AG04450 (cell line): ENCODE data around the gene ANAPC13. TPM values are rescaled to one million over a fixed set of nuclear protein-coding genes. Genes with fewer than 3 reads are reported as not detected.

ENCODE experiments used
- CTCF ChIA-PET: fragments of 300-600, 350-600 bp; formaldehyde crosslinking; extraction: SDS; loops from one replicate; lab custom pipeline; 2022; ENCODE audit warnings: antibody characterized with exemption, inconsistent platforms; lab: Charles Lee
- POLR2A ChIA-PET: fragments of 350-600 bp; formaldehyde crosslinking; extraction: SDS; loops from one replicate; lab custom pipeline; 2021; ENCODE audit warnings: antibody characterized with exemption, inconsistent platforms; lab: Yijun Ruan, JAX
- DNase-seq: peaks from one replicate; pipeline ENCODE4 v3.0.0-alpha.2; 2011; ENCODE audit warnings: low read depth, low spot score
- H3K27ac ChIP-seq: one replicate; pipeline ENCODE4 v1.5.1; 2012; ENCODE audit warnings: low read depth, low read length, control low read depth
- H3K27me3 ChIP-seq: one replicate; pipeline ENCODE4 v1.6.0; 2012; ENCODE audit warnings: low read length; ENCODE audit not compliant: control insufficient read depth, insufficient read depth
- H3K4me3 ChIP-seq: 2 replicates; pipeline ENCODE4 v1.5.1; 2011; ENCODE audit warnings: mild to moderate bottlenecking, low read depth, low read length, control low read depth
- H3K9me3 ChIP-seq: 2 replicates; pipeline ENCODE4 v1.5.1; 2012; ENCODE audit warnings: low read length; ENCODE audit not compliant: control insufficient read depth, insufficient read depth
- polyA plus RNA-seq: library from polyadenylated mRNA; depleted of rRNA; stranded (reverse); fragments of >200 nt; gene quantifications from 2 replicates; pipeline ENCODE4 v1.2.3, GENCODE V29; 2011
- TF ChIP-seq, protein P1 (sequence below): IDR thresholded peaks from 2 replicates; pipeline ENCODE4 v1.5.1; 2011; ENCODE audit warnings: low read depth, low read length, control low read depth, inconsistent platforms

The ANAPC13 gene
- polyA plus RNA-seq, 1 experiment, result 176 TPM

DNA sequence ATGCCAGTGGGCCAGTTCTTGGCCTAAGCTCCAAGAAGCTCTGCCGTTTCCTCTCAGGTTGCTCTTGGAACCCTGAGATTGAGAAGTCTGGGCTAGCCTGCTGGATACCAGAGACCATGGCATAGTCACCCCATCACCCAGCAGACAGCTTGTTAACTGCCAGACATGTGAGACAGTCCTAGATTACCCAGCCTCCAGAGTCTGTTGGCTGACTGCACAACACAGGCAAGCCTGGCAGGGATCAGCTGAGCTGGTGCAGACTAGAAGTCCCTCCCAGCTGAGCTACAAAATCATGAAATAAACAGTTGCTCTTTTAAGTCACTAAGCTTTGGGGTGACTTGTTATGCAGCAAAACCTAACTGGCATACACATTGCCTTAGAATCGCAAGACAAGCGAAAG is 5.2 kb downstream of the ANAPC13 start:
- POLR2A ChIA-PET, result interaction anchor here (0.6 to 1.1 kb wide), 4 partner anchors 54 to 167 kb away, joined by 3 to 4 read pairs (median 3); no protein-coding TSS in a partner anchor
- no peak for DNase-seq
- Histone ChIP-seq H3K9me3 (no peaks in the 10 kb centered on the region), H3K27me3 (no peaks in the 10 kb centered on the region), H3K27ac (no peak overlapping the region), H3K4me3 (no peak overlapping the region)
- TF ChIP-seq, protein P1, sequence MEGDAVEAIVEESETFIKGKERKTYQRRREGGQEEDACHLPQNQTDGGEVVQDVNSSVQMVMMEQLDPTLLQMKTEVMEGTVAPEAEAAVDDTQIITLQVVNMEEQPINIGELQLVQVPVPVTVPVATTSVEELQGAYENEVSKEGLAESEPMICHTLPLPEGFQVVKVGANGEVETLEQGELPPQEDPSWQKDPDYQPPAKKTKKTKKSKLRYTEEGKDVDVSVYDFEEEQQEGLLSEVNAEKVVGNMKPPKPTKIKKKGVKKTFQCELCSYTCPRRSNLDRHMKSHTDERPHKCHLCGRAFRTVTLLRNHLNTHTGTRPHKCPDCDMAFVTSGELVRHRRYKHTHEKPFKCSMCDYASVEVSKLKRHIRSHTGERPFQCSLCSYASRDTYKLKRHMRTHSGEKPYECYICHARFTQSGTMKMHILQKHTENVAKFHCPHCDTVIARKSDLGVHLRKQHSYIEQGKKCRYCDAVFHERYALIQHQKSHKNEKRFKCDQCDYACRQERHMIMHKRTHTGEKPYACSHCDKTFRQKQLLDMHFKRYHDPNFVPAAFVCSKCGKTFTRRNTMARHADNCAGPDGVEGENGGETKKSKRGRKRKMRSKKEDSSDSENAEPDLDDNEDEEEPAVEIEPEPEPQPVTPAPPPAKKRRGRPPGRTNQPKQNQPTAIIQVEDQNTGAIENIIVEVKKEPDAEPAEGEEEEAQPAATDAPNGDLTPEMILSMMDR, result no peak
- CTCF ChIA-PET, result interaction anchor here (0.7 to 12.8 kb wide), 12 partner anchors 13 to 551 kb away, joined by 3 to 306 read pairs (median 4); no protein-coding TSS in a partner anchor

DNA sequence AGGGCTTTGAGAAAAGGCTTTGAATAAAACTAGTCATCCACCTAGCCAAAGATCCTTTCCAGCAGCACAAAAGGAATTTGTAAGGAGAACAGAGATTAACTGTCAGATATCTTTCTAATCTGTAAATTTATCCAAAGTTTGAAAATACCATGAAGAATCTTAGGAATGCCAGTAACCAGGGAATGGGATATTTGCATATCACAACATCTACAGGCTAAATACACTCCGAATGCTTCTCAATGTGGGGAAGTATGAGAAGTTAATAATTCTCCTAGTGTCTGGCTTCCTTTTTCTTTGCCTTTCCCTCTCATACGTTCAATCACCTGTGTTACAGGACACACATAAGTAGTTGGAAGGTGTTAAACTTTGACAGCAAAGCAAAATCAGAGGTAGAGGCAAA is 7.8 kb downstream of the ANAPC13 start:
- DNase-seq, result no peak
- TF ChIP-seq, protein P1, result no peak
- H3K27ac ChIP-seq, result no peak overlapping the region
- H3K4me3 ChIP-seq, result no peak overlapping the region
- H3K27me3 ChIP-seq, result no peaks in the 10 kb centered on the region
- H3K9me3 ChIP-seq, result no peaks in the 10 kb centered on the region
- ChIA-PET POLR2A (interaction anchor here (1.7 to 2.4 kb wide), 3 partner anchors 104 to 124 kb away, joined by 7 to 16 read pairs (median 9); partner anchors contain the start of gene AMOTL2), CTCF (interaction anchor here (0.6 to 12.8 kb wide), 12 partner anchors 11 to 265 kb away, joined by 3 to 306 read pairs (median 6); partner anchors contain the start of gene AMOTL2)

DNA sequence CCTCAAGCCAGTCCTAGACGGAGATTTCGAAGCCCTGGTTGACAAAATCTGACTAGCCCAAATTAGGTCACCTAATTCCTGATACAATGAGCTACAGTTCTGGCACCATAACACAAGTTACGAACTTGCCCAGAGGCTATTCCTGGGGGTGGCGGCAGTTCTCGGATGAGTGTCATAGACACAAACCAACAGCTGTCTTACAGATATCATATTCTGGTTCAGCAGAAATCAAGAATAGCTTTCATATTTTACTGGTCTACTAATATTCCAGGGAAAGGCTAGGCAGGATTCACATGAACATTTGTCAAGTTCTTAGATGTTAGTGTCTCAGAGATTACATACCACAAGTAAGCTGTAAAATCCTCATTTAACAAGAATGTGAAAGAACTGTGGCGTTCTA is 8.8 kb downstream of the ANAPC13 start:
- CTCF ChIA-PET, result interaction anchor here (0.6 to 12.8 kb wide), 14 partner anchors 9 to 279 kb away, joined by 3 to 306 read pairs (median 6); partner anchors contain the start of genes AMOTL2, ANAPC13 and CEP63

DNA sequence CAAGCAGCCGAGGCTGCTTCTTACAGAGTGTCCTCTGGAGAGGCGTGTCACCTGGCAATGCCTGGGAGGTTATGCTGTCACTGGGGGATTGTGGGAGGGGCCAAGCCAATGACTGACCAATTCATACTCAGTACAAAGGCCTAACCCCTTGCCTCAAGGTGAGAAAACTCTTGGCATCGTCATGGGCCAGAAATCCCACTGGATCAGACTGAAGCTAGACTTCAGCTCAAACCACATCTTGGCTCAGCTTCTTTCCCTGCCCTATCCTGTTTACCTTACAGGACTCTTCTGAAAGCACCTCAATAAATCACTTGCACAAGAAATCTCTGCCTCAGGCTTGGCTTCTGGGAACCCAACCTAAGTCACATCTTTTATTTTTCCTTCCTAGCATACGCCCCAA is 9.5 kb downstream of the ANAPC13 start:
- POLR2A ChIA-PET, result interaction anchor here (1.3 to 2.4 kb wide), 6 partner anchors 10 to 163 kb away, joined by 3 to 16 read pairs (median 8); partner anchors contain the start of genes AMOTL2, ANAPC13 and CEP63
- TF ChIP-seq, protein P1, result no peak
- CTCF ChIA-PET, result interaction anchor here (0.6 to 12.8 kb wide), 11 partner anchors 10 to 263 kb away, joined by 3 to 306 read pairs (median 5); partner anchors contain the start of genes AMOTL2, ANAPC13 and CEP63
- H3K27ac ChIP-seq, result no peak overlapping the region
- no peaks in the 10 kb centered on the region for H3K9me3 ChIP-seq
- no peak overlapping the region for H3K4me3 ChIP-seq
- DNase-seq, result no peak
- no peaks in the 10 kb centered on the region for H3K27me3 ChIP-seq

More for the DNA sequence above, 8.8 kb downstream of the ANAPC13 start:
- Histone ChIP-seq H3K4me3 (no peak overlapping the region), H3K27ac (peak overlapping the region; percentile 35), H3K27me3 (no peaks in the 10 kb centered on the region), H3K9me3 (no peaks in the 10 kb centered on the region)
- TF ChIP-seq, protein P1, result no peak
- DNase-seq, result no peak
- POLR2A ChIA-PET, result interaction anchor here (0.6 to 2.4 kb wide), 10 partner anchors 9 to 201 kb away, joined by 3 to 16 read pairs (median 5); partner anchors contain the start of genes AMOTL2, ANAPC13 and CEP63

DNA sequence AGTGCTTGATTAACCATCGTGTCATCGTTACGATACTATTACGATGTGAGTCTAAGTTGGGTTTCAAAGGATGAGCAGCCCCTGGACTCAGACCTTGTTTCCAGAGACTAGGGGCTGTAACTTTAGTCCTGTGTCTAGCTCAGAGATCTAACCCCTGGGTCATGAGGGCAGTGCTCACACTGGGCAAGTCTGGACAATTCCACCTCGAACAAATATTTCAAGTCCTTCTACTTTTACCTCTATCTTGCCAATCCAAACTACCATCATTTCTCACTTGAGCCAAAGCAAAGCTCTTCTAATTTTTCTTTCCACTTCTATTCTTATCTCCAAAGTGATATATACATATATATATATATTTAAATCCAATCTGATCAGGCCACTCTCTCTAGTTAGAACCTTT is 10.8 kb downstream of the ANAPC13 start:
- CTCF ChIA-PET, result interaction anchor here (1.0 to 12.8 kb wide), 15 partner anchors 8 to 262 kb away, joined by 4 to 306 read pairs (median 7); partner anchors contain the start of gene AMOTL2
- TF ChIP-seq, protein P1, result no peak
- Histone ChIP-seq H3K9me3 (no peaks in the 10 kb centered on the region), H3K4me3 (no peak overlapping the region), H3K27me3 (no peaks in the 10 kb centered on the region), H3K27ac (no peak overlapping the region)
- POLR2A ChIA-PET, result interaction anchor here (1.0 to 4.8 kb wide), 5 partner anchors 11 to 117 kb away, joined by 3 to 46 read pairs (median 5); partner anchors contain the start of genes AMOTL2, ANAPC13 and CEP63
- no peak for DNase-seq
